ENCODE measurements around the gene PHACTR1. TPM values are rescaled to one million over a fixed set of nuclear protein-coding genes. Genes with fewer than 3 reads are reported as not detected.

Gene PHACTR1
- total RNA-seq, 1 experiment from 2014 or later: 2.6 TPM

- H3K9me3 ChIP-seq (ENCODE audit: low read depth, low read length, poor library complexity, severe bottlenecking): no peaks in the 10 kb centered on the region
- DNase-seq (ENCODE audit: low spot score): no peak
- H3K27ac ChIP-seq (ENCODE audit: low read depth, low read length, poor library complexity, severe bottlenecking): no peak overlapping the region
- TF ChIP-seq EZH2 (IDR thresholded peaks at IDR 0.05; ENCODE audit: borderline replicate concordance, low read depth, low read length, poor library complexity, severe bottlenecking): no peak
- TF ChIP-seq CTCF (conservative IDR thresholded peaks at IDR 0.05; ENCODE audit: low read depth, low read length): no peak
- intact Hi-C loops (cut with micrococcal nuclease; ENCODE audit: unreplicated experiment): no loop called here
- H3K4me1 ChIP-seq (ENCODE audit: insufficient read depth, low read length, poor library complexity, severe bottlenecking): no peaks in the 10 kb centered on the region
- H3K36me3 ChIP-seq (ENCODE audit: insufficient read depth, low read length, poor library complexity, severe bottlenecking): no peaks in the 10 kb centered on the region
- BruUV-seq (replicated peaks): no TSS peak
- CTCF ChIA-PET: no interaction called here
- H3K4me3 ChIP-seq (ENCODE audit: low read depth, low read length, poor library complexity, severe bottlenecking): no peak overlapping the region
- POLR2A ChIA-PET (ENCODE audit: low non-redundant PET): interaction anchor here (0.6 kb wide), 1 partner anchor 236 kb away, joined by 3 read pairs; no protein-coding TSS in a partner anchor
- H3K27me3 ChIP-seq (replicated peaks; ENCODE audit: insufficient read depth, low read depth, low read length, poor library complexity): no peaks in the 10 kb centered on the region
Measured at GRCh38 chr6:13201336-13201735, 484.8 kb downstream of the PHACTR1 start.

- CTCF ChIA-PET: no interaction called here
- DNase-seq (ENCODE audit: low spot score): no peak
- BruUV-seq (replicated peaks): no TSS peak
- H3K27ac ChIP-seq (ENCODE audit: low read depth, low read length, poor library complexity, severe bottlenecking): no peak overlapping the region
- TF ChIP-seq EZH2 (IDR thresholded peaks at IDR 0.05; ENCODE audit: borderline replicate concordance, low read depth, low read length, poor library complexity, severe bottlenecking) (no peak), CTCF (conservative IDR thresholded peaks at IDR 0.05; ENCODE audit: low read depth, low read length) (no peak)
- no peaks in the 10 kb centered on the region for H3K4me1 ChIP-seq (ENCODE audit: insufficient read depth, low read length, poor library complexity, severe bottlenecking)
- no peaks in the 10 kb centered on the region for H3K27me3 ChIP-seq (replicated peaks; ENCODE audit: insufficient read depth, low read depth, low read length, poor library complexity)
- POLR2A ChIA-PET (ENCODE audit: low non-redundant PET): no interaction called here
- H3K36me3 ChIP-seq (ENCODE audit: insufficient read depth, low read length, poor library complexity, severe bottlenecking): no peaks in the 10 kb centered on the region
- H3K9me3 ChIP-seq (ENCODE audit: low read depth, low read length, poor library complexity, severe bottlenecking): no peaks in the 10 kb centered on the region
- intact Hi-C loops (cut with micrococcal nuclease; ENCODE audit: unreplicated experiment): no loop called here
- H3K4me3 ChIP-seq (ENCODE audit: low read depth, low read length, poor library complexity, severe bottlenecking): no peak overlapping the region
Measured at GRCh38 chr6:13203145-13203544, 486.6 kb downstream of the PHACTR1 start.

GRCh38 chr6:13205106-13205505 lies 488.5 kb downstream of the PHACTR1 start:
- Histone ChIP-seq H3K4me1 (ENCODE audit: insufficient read depth, low read length, poor library complexity, severe bottlenecking) (no peaks in the 10 kb centered on the region), H3K27ac (ENCODE audit: low read depth, low read length, poor library complexity, severe bottlenecking) (no peak overlapping the region), H3K9me3 (ENCODE audit: low read depth, low read length, poor library complexity, severe bottlenecking) (no peaks in the 10 kb centered on the region), H3K36me3 (ENCODE audit: insufficient read depth, low read length, poor library complexity, severe bottlenecking) (no peaks in the 10 kb centered on the region), H3K4me3 (ENCODE audit: low read depth, low read length, poor library complexity, severe bottlenecking) (no peak overlapping the region), H3K27me3 (replicated peaks; ENCODE audit: insufficient read depth, low read depth, low read length, poor library complexity) (peaks cover 5% of the 10 kb centered on the region)
- no peak for TF ChIP-seq CTCF (conservative IDR thresholded peaks at IDR 0.05; ENCODE audit: low read depth, low read length)
- TF ChIP-seq EZH2 (IDR thresholded peaks at IDR 0.05; ENCODE audit: borderline replicate concordance, low read depth, low read length, poor library complexity, severe bottlenecking): no peak
- DNase-seq (ENCODE audit: low spot score): no peak
- POLR2A ChIA-PET (ENCODE audit: low non-redundant PET): no interaction called here
- BruUV-seq (replicated peaks): no TSS peak
- CTCF ChIA-PET: no interaction called here
- intact Hi-C loops (cut with micrococcal nuclease; ENCODE audit: unreplicated experiment): no loop called here
